Endodermal cell (in vitro differentiated cells): ENCODE measurements around the gene SPATA31E1. TPM values are rescaled to one million over a fixed set of nuclear protein-coding genes. Genes with fewer than 3 reads are reported as not detected.
"Not testable (repeated sequence)": the region's sequence is repeated elsewhere in the genome, so short reads cannot be mapped to it uniquely, and the experiment has no call there.

Experiments used
- DNase-seq: peaks from one replicate; pipeline ENCODE4 v3.0.0-alpha.2; 2017
- H3K27ac ChIP-seq: 2 replicates; pipeline ENCODE4 v1.5.1; 2013; ENCODE audit warnings: mild to moderate bottlenecking, low read depth, low read length, moderate library complexity
- H3K27me3 ChIP-seq: 2 replicates; pipeline ENCODE4 v1.6.1; 2013; ENCODE audit warnings: mild to moderate bottlenecking, low read length, moderate library complexity; ENCODE audit not compliant: insufficient read depth, control insufficient read depth, poor library complexity, severe bottlenecking
- H3K36me3 ChIP-seq: 2 replicates; pipeline ENCODE4 v1.7.0; 2013; ENCODE audit warnings: mild to moderate bottlenecking, low read length, moderate library complexity; ENCODE audit not compliant: control insufficient read depth, insufficient read depth
- H3K4me1 ChIP-seq: one replicate; pipeline ENCODE4 v1.7.0; 2013; ENCODE audit warnings: low read length; ENCODE audit not compliant: control insufficient read depth, insufficient read depth
- H3K4me3 ChIP-seq: 2 replicates; pipeline ENCODE4 v1.5.1; 2013; ENCODE audit warnings: mild to moderate bottlenecking, low read length, moderate library complexity
- H3K9ac ChIP-seq: 2 replicates; pipeline ENCODE4 v1.6.1; 2013; ENCODE audit warnings: mild to moderate bottlenecking, low read length, moderate library complexity; ENCODE audit not compliant: poor library complexity, severe bottlenecking; ENCODE audit errors: extremely low read depth
- H3K9me3 ChIP-seq: 2 replicates; pipeline ENCODE4 v1.6.1; 2013; ENCODE audit warnings: mild to moderate bottlenecking, low read length, moderate library complexity; ENCODE audit not compliant: control insufficient read depth
- H3K27ac Mint-ChIP-seq: 2 replicates; pipeline ENCODE4 v1.8.0; 2020; ENCODE audit warnings: mixed read lengths
- H3K27me3 Mint-ChIP-seq: 2 replicates; pipeline ENCODE4 v1.8.0; 2021; ENCODE audit warnings: mild to moderate bottlenecking, mixed read lengths; ENCODE audit not compliant: insufficient read depth
- H3K36me3 Mint-ChIP-seq: 2 replicates; pipeline ENCODE4 v1.8.0; 2020; ENCODE audit warnings: low read depth, mixed read lengths
- H3K4me1 Mint-ChIP-seq: 2 replicates; pipeline ENCODE4 v1.8.0; 2020; ENCODE audit warnings: mixed read lengths
- H3K4me3 Mint-ChIP-seq: 2 replicates; pipeline ENCODE4 v1.8.0; 2020; ENCODE audit warnings: mild to moderate bottlenecking, moderate library complexity, mixed read lengths
- H3K9me3 Mint-ChIP-seq: 2 replicates; pipeline ENCODE4 v1.8.0; 2020; ENCODE audit warnings: mild to moderate bottlenecking, mixed read lengths
- WGBS, 2 experiments: methylation state at CpG; one replicate each; pipeline versions ENCODE4 v1.1.5 to v1.1.7; 2013; ENCODE audit warnings: missing lambda C conversion rate in 2 of 2, mixed read lengths in 1 of 2; ENCODE audit not compliant: insufficient coverage in 1 of 2, insufficient read length in 1 of 2; 5-methylcytosine and 5-hydroxymethylcytosine counted together
- total RNA-seq, 2 donors: library from RNA; stranded (reverse); fragmentation: NEBNext Ultra II Directional in 1 of 2; extraction: Animal tissue kit (Norgen Biotek cat#: 25700) in 1 of 2; gene quantifications; 2 replicates in 1 of 2; 3 replicates in 1 of 2; pipeline ENCODE4 v1.2.1, GENCODE V29; 2021
- TF ChIP-seq, protein P1 (sequence below): fragments of 200-600 bp; sonication (generic); conservative IDR thresholded peaks from 2 replicates; pipeline ENCODE4 v1.5.0; 2021; ENCODE audit warnings: antibody characterized with exemption, mild to moderate bottlenecking

SPATA31E1 gene
- total RNA-seq, 2 donors from 2014 or later: not detected

DNA sequence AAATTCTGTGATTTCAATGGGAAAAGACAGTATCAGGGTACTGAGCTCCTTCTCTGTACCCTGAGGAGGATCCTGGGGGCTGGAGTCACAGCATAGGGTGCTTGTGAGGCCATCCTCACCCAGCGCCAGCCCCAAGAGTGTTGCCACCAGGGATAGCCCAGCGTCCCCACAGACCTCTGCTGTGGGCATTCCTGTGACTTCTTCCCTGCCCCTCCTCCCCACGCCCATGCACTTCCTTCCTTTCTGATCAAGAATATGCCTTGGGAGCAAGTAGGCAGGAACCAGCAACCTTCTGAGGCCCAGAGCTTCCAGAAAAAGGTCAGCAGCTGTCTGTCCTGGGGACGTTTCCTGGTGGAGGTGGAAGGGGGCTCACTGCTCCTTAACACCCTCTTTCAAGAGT is 31.5 kb upstream of the SPATA31E1 start:
- H3K4me1 ChIP-seq, DNase-seq, H3K4me3 Mint-ChIP-seq, H3K9me3 ChIP-seq, H3K27ac ChIP-seq, H3K4me1 Mint-ChIP-seq, H3K36me3 Mint-ChIP-seq, H3K9me3 Mint-ChIP-seq, H3K27me3 Mint-ChIP-seq, H3K36me3 ChIP-seq, H3K9ac ChIP-seq, H3K4me3 ChIP-seq, H3K27me3 ChIP-seq, H3K27ac Mint-ChIP-seq: not testable (repeated sequence)
- WGBS, 2 experiments: 74 to 100% methylated on average over 1 to 4 of the region's 4 CpGs

DNA sequence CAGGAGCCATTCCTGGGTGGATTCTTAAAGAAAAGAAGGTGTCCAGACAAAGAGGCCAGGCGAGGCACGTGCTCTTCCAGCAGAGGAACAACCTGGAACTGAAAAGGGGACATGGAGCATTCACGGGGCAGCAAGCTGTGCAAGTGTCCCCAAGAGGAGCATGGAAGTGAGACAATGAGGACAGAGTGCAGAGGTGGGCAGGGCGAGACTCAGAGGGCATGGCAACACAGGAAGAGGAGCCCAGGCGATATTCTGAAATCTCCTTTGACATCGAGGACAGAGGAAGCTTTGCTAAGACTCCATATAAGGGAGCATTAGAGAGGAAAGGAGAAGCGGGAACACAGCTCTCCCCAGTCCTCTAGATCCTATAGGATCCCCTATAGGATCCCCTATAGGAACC is 29.4 kb upstream of the SPATA31E1 start:
- Mint-ChIP-seq H3K9me3 (peaks cover 20% of the 10 kb centered on the region), H3K27ac (no peak overlapping the region), H3K4me3 (no peak overlapping the region), H3K36me3 (no peaks in the 10 kb centered on the region), H3K4me1 (peaks cover 7% of the 10 kb centered on the region), H3K27me3 (peaks cover 2% of the 10 kb centered on the region)
- Histone ChIP-seq H3K9me3 (no peaks in the 10 kb centered on the region), H3K27ac (no peak overlapping the region), H3K4me3 (no peak overlapping the region), H3K9ac (no peak overlapping the region), H3K4me1 (no peaks in the 10 kb centered on the region), H3K27me3 (no peaks in the 10 kb centered on the region), H3K36me3 (no peaks in the 10 kb centered on the region)
- DNase-seq: peak; percentile 29
- 82 to 85% methylated on average over 6 to 7 of the region's 7 CpGs for WGBS, 2 experiments
- TF ChIP-seq, protein P1, sequence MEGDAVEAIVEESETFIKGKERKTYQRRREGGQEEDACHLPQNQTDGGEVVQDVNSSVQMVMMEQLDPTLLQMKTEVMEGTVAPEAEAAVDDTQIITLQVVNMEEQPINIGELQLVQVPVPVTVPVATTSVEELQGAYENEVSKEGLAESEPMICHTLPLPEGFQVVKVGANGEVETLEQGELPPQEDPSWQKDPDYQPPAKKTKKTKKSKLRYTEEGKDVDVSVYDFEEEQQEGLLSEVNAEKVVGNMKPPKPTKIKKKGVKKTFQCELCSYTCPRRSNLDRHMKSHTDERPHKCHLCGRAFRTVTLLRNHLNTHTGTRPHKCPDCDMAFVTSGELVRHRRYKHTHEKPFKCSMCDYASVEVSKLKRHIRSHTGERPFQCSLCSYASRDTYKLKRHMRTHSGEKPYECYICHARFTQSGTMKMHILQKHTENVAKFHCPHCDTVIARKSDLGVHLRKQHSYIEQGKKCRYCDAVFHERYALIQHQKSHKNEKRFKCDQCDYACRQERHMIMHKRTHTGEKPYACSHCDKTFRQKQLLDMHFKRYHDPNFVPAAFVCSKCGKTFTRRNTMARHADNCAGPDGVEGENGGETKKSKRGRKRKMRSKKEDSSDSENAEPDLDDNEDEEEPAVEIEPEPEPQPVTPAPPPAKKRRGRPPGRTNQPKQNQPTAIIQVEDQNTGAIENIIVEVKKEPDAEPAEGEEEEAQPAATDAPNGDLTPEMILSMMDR: no peak

DNA sequence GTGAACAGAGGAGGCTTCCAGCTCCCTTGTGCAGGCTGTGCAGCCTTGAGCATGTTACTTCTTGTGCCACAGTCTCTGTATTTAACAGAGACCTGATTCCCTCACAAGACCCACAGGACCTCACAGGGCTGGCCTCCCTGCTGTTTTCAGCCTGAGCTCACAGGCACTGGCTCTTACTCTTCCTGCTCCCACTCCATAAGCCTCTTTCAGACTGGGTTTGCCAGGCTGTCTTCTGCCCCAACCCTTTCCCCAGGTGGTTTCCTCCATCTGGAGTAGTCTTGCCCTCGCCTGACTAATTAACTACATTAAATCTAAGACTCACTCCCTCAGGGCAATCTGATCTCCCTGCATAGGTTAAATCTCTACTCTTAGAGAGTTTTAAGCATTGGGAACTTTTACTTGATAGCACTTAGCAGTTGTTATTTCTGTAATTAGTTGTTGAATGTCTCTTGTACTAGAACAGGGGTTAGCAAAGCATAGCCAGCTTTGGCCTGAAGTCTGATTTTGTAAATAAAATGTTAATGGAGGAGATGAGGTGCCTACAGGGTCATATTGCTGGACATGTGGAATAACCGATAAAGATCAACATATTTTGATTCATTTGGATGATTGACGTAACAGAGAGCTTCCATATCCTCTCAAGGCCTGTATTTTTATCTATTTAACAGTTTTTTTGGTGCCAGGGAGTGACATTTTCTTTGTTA is 28.6 kb upstream of the SPATA31E1 start:
- no peaks in the 10 kb centered on the region for H3K27me3 ChIP-seq
- WGBS, 2 experiments: 89 to 95% methylated on average over 2 to 3 of the region's 3 CpGs
- no peak overlapping the region for H3K27ac ChIP-seq
- no peak overlapping the region for H3K4me3 Mint-ChIP-seq
- H3K36me3 ChIP-seq: no peaks in the 10 kb centered on the region
- H3K9ac ChIP-seq: no peak overlapping the region
- H3K9me3 Mint-ChIP-seq: peaks cover 27% of the 10 kb centered on the region
- H3K4me1 ChIP-seq: no peaks in the 10 kb centered on the region
- peak; percentile 69 for DNase-seq
- no peaks in the 10 kb centered on the region for H3K36me3 Mint-ChIP-seq
- H3K4me3 ChIP-seq: no peak overlapping the region
- H3K27me3 Mint-ChIP-seq: peaks cover 2% of the 10 kb centered on the region
- H3K4me1 Mint-ChIP-seq: peaks cover 7% of the 10 kb centered on the region
- TF ChIP-seq, protein P1: no peak
- no peaks in the 10 kb centered on the region for H3K9me3 ChIP-seq
- H3K27ac Mint-ChIP-seq: no peak overlapping the region

DNA sequence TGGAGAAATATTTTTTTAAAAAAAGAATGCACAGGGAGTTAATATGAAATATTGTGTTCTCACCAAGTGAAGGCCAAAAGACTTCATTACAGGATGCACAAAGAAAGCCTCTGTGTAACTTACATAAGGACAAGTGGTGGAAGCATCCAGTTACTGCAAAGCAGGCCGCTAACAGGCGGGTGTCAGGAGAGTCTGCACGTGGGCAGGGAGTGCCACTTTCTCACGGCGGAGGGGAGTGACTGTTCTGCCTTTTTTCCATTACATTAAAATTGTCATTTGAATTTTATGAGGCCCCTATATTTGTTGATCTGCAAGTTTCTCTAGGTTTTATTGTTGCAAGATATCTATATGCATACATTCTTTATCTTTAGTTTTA is 28.1 kb upstream of the SPATA31E1 start:
- no peak overlapping the region for H3K9ac ChIP-seq
- no peaks in the 10 kb centered on the region for H3K4me1 ChIP-seq
- 86% methylated on average over 5 of the region's 5 CpGs; no CpG with 5 or more reads in 1 of the 2 experiments for WGBS, 2 experiments
- H3K27me3 ChIP-seq: no peaks in the 10 kb centered on the region
- H3K27ac ChIP-seq: no peak overlapping the region
- peak; percentile 8 for DNase-seq
- Mint-ChIP-seq H3K27me3 (peaks cover 2% of the 10 kb centered on the region), H3K27ac (no peak overlapping the region), H3K4me3 (no peak overlapping the region), H3K9me3 (peaks cover 32% of the 10 kb centered on the region), H3K36me3 (no peaks in the 10 kb centered on the region), H3K4me1 (peaks cover 7% of the 10 kb centered on the region)
- no peak overlapping the region for H3K4me3 ChIP-seq
- TF ChIP-seq, protein P1: no peak
- H3K9me3 ChIP-seq: no peaks in the 10 kb centered on the region
- no peaks in the 10 kb centered on the region for H3K36me3 ChIP-seq
